ENCODE results near the gene LRP1-AS.

The LRP1-AS gene

GRCh38 chr12:57095440-57095839, 52.0 kb downstream of the LRP1-AS start:
- DNase-seq: no peak
